ENCODE results near the gene PRSS57. TPM values are rescaled to one million over a fixed set of nuclear protein-coding genes. Genes with fewer than 3 reads are reported as not detected.

PRSS57 gene
- total and polyA plus RNA-seq, 2 of the 13 experiments (the other 11 are each of a cell fraction or from before 2014, with no cell fraction given), result 0.12 TPM; not detected in 1

- TF ChIP-seq ZHX2 (IDR thresholded peaks at IDR 0.05; ENCODE audit: low read depth) (peak; percentile 23; the same call in 1 of the 2 replicates), ZHX2 (CRISPR knock-in tag; IDR thresholded peaks at IDR 0.05; ENCODE audit: borderline replicate concordance) (no peak), TFAP4 (IDR thresholded peaks at IDR 0.05; ENCODE audit: borderline replicate concordance, low read depth) (peak; percentile 73), SOX13 (IDR thresholded peaks at IDR 0.05) (peak; percentile 66; the same call in 1 of the 2 replicates), SOX13 (CRISPR knock-in tag; conservative IDR thresholded peaks at IDR 0.05 in 1 of 2, IDR thresholded peaks at IDR 0.05 in 1 of 2) (peak in 1 of 2 experiments; percentile 87; a peak in 2 of 4 replicates), ESRRA (CRISPR knock-in tag; IDR thresholded peaks at IDR 0.05; ENCODE audit: low read depth) (peak; percentile 86), SPEN (CRISPR knock-in tag; IDR thresholded peaks at IDR 0.05; ENCODE audit: low read depth) (peak; percentile 66), ZNF44 (CRISPR knock-in tag; IDR thresholded peaks at IDR 0.05) (no peak), SYNCRIP (IDR thresholded peaks at IDR 0.05; ENCODE audit: insufficient read depth, low read depth, low read length) (no peak), ZNF350 (CRISPR knock-in tag; IDR thresholded peaks at IDR 0.05; ENCODE audit: borderline replicate concordance, low read depth) (peak; percentile 66), AHDC1 (CRISPR knock-in tag; IDR thresholded peaks at IDR 0.05; ENCODE audit: borderline replicate concordance) (no peak), MAFG (CRISPR knock-in tag; IDR thresholded peaks at IDR 0.05) (no peak), KDM2A (CRISPR knock-in tag; IDR thresholded peaks at IDR 0.05; ENCODE audit: borderline replicate concordance, low read depth) (peak; percentile 79; the same call in 1 of the 2 replicates), CREB1 (IDR thresholded peaks at IDR 0.05) (no peak; the same call in 1 of the 2 replicates), CREB1 (CRISPR knock-in tag; IDR thresholded peaks at IDR 0.05) (peak; percentile 67; the same call in 1 of the 2 replicates), ATF7-NPFF (CRISPR knock-in tag; IDR thresholded peaks at IDR 0.05; ENCODE audit: low read depth) (peak; percentile 73), ZNF672 (CRISPR knock-in tag; IDR thresholded peaks at IDR 0.05) (no peak)
Observed at GRCh38 chr19:738509-739128, 43.4 kb upstream of the PRSS57 start (continued).

Measured in HepG2 (cell line).